ENCODE data around the gene MTHFR.
"Not testable (repeated sequence)": the region's sequence is repeated elsewhere in the genome, so short reads cannot be mapped to it uniquely, and the experiment has no call there.

MTHFR gene

GRCh38 chr1:11833497-11833896 lies 27.7 kb upstream of the MTHFR start:
- no peak for DNase-seq

- peak in 2 of 3 experiments; percentile 55 to 82 for DNase-seq
Observed at GRCh38 chr1:11831945-11832725, 26.4 kb upstream of the MTHFR start.

DNA sequence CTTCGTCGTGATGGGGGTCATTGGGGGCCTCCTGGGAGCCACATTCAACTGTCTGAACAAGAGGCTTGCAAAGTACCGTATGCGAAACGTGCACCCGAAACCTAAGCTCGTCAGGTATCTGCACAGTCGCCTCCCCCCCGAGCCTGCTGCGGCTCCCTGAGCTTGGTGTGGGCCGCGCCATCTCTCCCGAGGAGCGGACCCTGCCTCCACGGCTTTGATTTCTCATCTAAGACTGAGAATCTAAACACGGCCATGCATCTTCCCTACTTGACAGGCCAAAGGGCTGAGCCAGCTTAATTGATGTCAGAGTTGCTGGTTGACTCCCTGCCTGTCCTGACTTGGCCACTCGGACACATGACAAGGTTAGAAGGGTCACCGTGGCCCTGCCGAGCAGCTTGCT lies 22.7 kb upstream of the MTHFR start:
- DNase-seq, result no peak

- DNase-seq, result no peak
Observed at GRCh38 chr1:11826946-11827345, 21.2 kb upstream of the MTHFR start.

- DNase-seq, result no peak
Observed at GRCh38 chr1:11825131-11825530, 19.4 kb upstream of the MTHFR start.

DNA sequence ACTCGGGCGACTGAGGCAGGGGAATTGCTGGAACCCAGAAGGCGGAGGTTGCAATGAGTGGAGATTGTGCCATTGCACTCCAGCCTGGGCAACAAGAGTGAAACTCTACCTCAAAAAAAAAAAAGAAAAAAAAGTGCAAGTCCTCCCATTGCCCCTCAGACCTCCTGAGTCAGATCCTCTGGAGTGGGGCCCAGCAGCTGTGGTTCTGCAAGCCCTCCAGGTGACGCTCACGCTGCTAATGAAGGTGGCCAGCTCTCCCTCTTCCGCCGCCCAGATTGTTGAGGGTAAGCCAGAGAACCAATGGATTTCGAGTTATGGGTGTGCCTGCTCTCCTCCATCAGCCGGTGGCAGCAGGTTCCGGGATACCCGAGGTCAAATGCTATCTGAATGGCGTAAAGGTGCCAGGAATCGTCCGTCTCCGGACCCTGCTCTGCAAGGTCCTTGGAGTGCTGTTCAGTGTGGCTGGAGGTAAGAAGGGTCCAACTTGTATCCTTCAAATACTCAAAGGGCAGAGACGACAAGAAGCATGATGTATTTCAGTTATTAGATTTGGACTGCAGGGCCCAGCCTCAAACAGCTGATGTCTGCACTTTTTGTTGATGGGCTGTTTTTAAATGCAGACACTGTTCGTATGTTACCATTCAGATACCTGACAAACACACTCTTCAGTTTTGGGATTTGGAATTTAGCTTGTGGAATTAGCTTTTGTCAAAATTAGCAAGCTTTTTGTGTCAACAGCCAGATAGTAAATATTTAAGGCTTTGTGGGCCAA lies 17.8 kb upstream of the MTHFR start:
- DNase-seq, result no peak

DNA sequence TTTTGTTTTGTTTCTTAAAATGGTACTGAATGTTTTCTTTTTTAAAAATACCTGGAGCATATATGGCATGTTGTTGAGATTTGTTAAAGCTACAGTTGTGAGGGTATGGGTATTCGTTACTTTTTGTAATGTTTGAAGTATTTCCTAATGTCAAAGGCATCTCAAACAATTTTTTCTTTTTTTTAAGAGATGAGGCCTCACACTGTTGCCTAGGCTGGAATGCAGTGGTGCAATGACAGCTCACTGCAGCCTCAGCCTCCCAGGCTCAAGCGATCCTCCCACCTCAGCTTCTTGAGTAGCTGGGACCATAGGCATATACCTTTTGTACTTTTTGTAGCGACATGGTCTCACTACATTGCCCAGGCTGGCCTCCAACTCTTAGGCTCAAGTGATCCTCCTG lies 16.3 kb upstream of the MTHFR start:
- DNase-seq, result no peak

DNA sequence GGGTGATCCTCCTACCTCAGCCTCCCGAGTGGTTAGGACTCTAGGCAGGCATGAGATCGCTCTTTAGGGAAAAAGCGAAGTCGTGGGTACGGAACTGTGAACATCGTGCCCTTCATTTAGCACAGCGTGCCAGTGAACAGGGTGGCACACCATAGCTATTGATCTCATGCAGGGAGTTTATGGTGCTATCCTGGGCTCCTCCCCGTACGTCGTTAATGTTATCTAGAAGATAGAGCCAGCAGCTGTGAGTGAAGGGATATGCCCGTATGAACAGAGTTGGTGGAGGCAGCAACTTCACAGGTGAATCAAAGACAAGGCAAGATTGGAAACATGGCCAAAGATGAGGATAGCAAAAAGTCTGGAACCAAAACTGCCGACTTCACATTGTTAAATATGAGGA lies 11.4 kb upstream of the MTHFR start:
- no peak for DNase-seq

DNA sequence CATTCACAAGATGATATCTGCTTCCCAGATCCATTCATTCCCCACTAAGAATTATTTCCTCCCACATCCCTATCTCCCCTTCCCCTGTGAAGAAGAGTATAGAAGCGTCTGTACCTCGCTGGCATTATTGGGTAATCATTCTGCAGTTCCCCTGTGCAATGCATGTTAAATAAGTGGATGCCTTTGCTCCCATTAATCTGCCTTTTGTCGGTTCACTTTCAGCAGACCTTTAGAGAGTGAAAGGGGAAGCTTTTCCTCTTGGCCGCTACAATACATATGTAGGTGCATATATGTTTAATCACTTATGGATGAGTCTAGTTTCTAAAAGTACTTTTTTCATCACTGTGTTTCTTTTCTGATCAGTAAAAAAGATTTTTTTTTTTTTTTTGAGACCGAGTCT lies 7.3 kb upstream of the MTHFR start:
- DNase-seq, result no peak

- DNase-seq, result no peak
Observed at GRCh38 chr1:11807133-11807532, 1.4 kb upstream of the MTHFR start.

DNA sequence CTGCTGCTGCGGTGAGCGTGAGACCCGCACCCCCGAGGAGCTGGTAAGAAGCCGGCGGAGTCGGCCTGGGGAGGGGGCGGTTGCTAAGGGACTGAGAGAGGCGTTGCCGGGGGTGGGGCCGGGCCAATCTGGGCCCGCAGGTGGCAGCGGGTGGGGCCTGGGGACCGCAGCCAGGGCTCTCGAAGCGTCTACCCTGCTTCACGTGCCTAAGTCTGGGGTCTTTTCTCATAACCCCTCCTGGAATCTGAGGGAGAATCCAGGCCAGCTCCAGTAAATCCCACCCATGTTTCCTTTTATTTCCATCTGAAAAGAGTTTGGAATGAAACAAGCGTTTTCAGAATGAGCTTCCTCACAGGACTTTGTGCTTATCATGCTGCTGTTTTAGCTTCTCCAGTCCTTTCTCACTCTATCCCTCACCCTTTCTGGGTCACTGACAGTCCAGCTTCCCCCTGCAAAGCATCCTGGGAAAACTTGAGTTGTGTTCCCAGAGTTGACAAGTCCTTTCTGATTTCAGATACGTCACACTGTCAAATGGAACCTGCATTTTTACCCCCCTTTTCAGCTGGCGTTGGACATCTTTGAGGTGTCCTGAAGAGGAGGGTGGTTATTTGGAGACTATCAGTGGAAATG lies 658 bp upstream of the MTHFR start:
- DNase-seq, result peak; percentile 57 to 69 (median 67)

GRCh38 chr1:11804666-11805421 lies 920 bp downstream of the MTHFR start:
- DNase-seq, result peak in 2 of 3 experiments; percentile 46 to 77

DNA sequence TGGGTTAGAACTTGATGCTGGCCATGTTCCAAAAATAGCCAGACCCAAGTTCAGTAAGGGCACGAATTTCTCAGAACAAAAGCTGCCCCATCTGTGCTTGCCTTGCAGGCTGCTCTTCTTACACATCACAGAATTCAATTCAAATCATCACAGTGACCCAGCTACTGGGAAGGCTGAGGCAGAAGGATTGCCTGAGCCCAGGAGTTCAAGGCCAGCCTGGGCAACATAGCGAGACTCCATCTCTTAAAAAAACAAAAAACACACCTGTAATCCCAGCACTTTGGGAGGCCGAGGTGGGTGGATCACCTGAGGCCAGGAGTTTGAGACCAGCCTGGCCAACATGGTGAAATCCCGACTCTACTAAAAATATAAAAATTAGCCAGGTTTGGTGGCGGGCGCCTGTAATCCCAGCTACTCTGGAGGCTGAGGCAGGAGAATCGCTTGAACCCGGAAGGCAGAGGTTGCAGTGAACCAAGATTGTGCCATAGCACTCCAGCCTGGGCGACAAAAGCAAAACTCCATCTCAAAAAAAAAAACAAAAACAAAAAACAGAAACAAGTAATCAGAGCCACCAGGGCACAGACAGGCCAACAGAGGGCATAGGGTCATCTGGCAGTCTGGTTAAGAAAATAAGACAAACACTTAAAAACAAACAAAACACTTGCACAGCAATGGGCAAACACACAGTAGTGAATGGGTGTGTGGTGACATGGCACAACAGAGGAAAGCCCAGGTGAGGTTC lies 1.7 kb downstream of the MTHFR start:
- not testable (repeated sequence) for DNase-seq

DNA sequence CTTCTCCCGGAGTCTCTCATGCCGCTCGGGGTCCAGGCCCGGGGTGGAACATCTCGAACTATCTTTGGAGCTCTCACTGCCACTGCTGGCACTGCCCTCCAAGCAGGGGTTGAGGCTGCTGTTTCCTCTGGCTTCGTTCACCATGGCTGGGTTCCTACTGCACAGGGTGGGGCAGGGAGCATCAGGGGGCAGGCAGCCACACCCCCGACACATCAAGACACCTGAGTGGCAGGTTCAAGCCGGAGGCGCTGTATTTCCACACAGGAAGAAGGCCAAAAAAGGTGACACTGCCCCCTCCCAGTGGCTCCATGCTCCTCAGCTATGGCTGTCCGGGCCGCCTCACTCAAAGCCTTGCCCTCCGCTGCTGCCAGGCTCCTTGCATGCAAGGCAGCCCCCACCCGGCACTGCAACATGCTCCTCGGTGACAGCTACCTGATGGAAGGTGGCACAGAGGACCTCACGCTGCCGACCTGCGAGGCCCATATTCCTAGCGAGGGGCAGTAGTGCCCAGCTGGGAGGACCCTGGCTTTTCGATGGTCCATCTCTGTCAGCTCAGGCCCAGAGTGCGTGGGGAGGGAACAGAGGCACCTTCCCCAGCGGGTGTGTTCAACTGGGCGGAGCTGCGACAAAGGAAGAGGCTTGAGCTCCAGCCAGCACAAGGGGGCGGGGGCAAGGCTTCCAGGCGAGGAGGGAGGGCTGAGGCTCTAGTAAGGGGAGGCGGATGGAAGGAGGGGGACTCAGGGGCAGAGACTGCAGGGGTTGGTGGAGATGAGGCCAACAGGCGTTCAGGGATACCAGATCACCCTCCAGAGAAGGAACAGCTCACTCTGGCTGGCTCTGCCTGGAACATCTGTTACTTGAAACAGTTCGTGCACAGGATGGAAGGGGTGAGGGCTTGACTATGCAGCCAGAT lies 2.5 kb downstream of the MTHFR start:
- DNase-seq, result peak; percentile 57 to 77 (median 74)

DNA sequence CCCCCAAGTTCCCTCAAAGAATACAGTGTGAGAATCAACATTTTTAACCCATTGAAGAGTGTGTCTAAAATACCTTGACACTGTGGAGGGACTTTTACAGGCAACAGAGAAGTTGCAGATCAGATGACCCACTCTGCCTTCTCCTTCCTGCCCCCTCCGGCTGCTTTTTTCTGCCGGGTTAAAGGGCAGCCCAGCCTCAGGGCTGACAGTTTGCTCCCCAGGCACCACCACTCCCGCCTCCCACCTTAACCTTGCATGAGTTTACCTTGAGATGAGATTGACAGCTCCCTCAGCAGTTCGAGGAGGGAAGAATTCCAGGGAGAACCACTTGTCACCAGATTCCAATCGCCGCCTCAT lies 3.2 kb downstream of the MTHFR start:
- DNase-seq, result no peak

GRCh38 chr1:11800756-11801433 lies 4.9 kb downstream of the MTHFR start:
- no peak for DNase-seq

DNA sequence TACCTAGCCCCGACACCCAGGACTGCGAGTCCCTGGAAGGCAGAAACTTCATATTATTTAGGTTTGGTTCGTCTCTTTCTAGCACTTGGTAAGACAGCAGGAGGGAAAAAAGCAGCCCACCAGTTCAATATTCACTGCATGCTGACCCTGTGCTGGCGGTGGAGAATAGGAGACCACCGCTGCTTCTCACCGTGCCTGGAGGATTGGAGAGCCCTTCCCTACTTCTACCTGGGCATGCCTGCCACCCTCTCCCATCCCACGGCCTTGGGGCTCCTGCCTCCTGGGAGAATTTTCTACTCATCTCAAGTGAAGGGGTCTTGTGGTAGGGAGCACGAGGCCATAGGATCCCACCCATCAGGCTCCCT lies 5.4 kb downstream of the MTHFR start:
- no peak for DNase-seq

DNA sequence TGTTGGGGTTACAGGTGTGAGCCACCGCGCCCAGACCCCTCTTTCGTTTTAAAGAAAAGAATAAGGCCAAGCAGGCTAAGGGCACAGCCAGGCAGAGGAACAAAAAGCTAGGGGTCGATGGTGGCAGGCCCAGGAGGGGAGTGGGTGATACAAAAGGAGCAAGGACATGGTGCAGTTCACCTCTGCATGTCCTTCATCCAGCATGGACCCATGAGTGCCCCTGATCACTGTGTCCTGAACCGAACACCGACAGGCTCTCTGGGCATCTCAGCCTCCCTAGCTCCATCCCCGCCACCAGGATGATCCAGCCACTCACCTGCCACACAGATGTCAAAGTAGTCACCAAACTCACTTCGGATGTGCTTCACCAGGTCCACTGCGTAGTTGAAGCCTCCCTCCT lies 5.9 kb downstream of the MTHFR start:
- DNase-seq, result no peak

DNA sequence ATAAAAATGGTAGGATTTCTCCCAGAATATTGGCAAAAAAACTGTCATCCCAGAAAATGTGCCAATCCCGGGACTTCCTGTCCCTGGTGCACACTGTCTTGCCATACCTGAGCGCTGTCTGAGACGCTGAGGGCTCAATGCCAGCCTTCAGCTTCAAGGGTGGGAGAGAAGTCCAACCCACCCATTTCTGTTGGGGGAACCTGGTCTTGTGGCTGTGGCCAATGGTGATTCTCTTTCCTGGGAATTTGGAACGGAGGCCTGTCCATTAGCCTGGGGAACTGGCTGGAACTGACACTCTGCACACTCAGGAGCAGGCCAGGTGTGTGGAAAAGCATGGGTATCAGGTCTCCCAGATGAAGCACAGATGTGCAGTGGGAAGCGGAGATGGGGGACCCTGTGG lies 6.7 kb downstream of the MTHFR start:
- DNase-seq, result no peak

DNA sequence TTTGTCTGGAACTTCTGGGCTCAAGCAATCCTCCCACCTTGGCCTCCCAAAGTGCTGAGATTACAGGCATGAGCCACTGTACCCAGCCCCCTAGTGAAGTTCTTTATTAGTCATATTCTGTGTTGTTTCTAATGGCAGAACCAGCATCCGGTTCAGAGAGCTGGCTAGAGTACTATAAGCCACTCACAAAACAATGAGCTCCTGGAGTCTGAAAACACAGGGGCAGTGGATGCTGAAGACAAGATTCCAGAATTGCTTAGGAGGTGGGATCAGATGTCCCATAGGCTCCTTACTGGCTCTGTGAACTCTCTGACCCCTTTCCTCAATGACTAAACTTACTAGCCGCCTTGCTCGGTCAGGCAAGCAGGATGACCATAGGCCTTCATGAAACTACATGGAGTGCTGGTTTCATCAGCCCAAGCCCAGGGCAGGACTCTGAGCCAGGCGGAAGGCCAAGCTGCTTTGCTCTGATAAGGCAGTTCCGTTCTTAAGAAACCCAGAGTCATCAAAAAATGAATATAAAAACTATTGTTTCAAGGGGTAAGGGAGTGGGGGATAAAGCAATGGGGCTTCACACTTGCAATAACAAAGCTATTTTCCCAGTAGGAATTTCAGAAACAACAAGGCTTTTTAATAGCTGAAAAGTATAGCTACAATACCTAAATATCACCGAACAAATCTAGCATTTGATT lies 8.1 kb downstream of the MTHFR start:
- no peak for DNase-seq
